Measurements from ENCODE around the gene ZNF850.

DNA sequence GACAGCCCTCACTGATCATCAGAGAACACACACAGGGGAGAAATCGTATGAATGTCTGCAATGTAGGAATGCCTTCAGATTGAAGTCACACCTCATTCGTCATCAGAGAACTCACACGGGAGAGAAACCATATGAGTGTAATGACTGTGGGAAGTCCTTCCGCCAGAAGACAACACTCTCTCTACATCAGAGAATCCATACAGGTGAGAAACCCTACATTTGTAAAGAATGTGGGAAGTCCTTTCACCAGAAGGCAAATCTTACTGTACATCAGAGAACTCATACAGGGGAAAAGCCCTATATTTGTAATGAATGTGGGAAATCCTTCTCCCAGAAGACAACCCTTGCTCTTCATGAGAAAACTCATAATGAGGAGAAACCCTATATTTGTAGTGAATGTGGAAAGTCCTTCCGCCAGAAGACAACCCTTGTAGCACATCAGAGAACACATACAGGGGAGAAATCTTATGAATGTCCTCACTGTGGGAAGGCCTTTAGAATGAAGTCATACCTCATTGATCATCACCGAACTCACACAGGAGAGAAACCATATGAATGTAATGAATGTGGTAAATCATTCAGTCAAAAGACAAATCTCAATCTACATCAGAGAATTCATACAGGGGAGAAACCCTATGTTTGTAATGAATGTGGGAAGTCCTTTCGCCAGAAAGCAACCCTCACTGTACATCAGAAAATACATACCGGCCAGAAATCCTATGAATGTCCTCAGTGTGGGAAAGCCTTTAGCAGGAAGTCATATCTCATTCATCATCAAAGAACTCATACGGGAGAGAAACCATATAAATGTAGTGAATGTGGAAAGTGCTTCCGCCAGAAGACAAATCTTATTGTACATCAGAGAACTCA, 52.7 kb downstream of the ZNF850 start:
- TF ChIP-seq, protein P1, sequence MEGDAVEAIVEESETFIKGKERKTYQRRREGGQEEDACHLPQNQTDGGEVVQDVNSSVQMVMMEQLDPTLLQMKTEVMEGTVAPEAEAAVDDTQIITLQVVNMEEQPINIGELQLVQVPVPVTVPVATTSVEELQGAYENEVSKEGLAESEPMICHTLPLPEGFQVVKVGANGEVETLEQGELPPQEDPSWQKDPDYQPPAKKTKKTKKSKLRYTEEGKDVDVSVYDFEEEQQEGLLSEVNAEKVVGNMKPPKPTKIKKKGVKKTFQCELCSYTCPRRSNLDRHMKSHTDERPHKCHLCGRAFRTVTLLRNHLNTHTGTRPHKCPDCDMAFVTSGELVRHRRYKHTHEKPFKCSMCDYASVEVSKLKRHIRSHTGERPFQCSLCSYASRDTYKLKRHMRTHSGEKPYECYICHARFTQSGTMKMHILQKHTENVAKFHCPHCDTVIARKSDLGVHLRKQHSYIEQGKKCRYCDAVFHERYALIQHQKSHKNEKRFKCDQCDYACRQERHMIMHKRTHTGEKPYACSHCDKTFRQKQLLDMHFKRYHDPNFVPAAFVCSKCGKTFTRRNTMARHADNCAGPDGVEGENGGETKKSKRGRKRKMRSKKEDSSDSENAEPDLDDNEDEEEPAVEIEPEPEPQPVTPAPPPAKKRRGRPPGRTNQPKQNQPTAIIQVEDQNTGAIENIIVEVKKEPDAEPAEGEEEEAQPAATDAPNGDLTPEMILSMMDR (conservative IDR thresholded peaks at IDR 0.05 in 1 of 2, IDR thresholded peaks at IDR 0.05 in 1 of 2; ENCODE audit: low read depth in 1 of 2, low read length in 2 of 2): no peak
- no peak for TF ChIP-seq EZH2 (IDR thresholded peaks at IDR 0.05; ENCODE audit: low read length, missing control alignments)

Data from fibroblast of lung (primary cell).